ENCODE measurements around the gene MT1B. TPM values are rescaled to one million over a fixed set of nuclear protein-coding genes. Genes with fewer than 3 reads are reported as not detected.
A peak's percentile ranks its signal among the peaks of the same experiment; 100 is the strongest.

MT1B gene
- total and polyA plus RNA-seq, 2 of the 13 experiments (the other 11 are each of a cell fraction or from before 2014, with no cell fraction given) = 0.89 TPM; not detected in 1

GRCh38 chr16:56637814-56638750 lies 13.6 kb upstream of the MT1B start, which contains the start of gene MT1A (continued):
- TF ChIP-seq MNT (IDR thresholded peaks at IDR 0.05) (no peak), U2AF1 (optimal IDR thresholded peaks at IDR 0.05; ENCODE audit: low read depth, low read length) (no peak), ZNF761 (CRISPR knock-in tag; conservative IDR thresholded peaks at IDR 0.05) (0 out of 2 replicates have a peak, but pooled peaks have one; percentile 58), ATAD3A (CRISPR knock-in tag; IDR thresholded peaks at IDR 0.05) (no peak), ZNF343 (CRISPR knock-in tag; IDR thresholded peaks at IDR 0.05) (0 out of 2 replicates have a peak, but pooled peaks have one; percentile 24), KDM2A (CRISPR knock-in tag; IDR thresholded peaks at IDR 0.05; ENCODE audit: borderline replicate concordance, low read depth) (peak; percentile 58; the same call in 1 of the 2 replicates), RBAK (CRISPR knock-in tag; IDR thresholded peaks at IDR 0.05) (no peak), ZFX (CRISPR knock-in tag; IDR thresholded peaks at IDR 0.05; ENCODE audit: low read depth) (peak; percentile 46), SYNCRIP (IDR thresholded peaks at IDR 0.05; ENCODE audit: insufficient read depth, low read depth, low read length) (no peak), HMG20A (CRISPR knock-in tag; IDR thresholded peaks at IDR 0.05; ENCODE audit: borderline replicate concordance) (no peak), HNRNPLL (IDR thresholded peaks at IDR 0.05; ENCODE audit: low read depth, low read length, poor library complexity, severe bottlenecking) (peak; percentile 84), ZBTB38 (CRISPR knock-in tag; IDR thresholded peaks at IDR 0.05) (peak; percentile 87), KDM6A (CRISPR knock-in tag; IDR thresholded peaks at IDR 0.05; ENCODE audit: low read depth) (no peak), RORA (CRISPR knock-in tag; IDR thresholded peaks at IDR 0.05) (no peak), JARID2 (CRISPR knock-in tag; IDR thresholded peaks at IDR 0.05; ENCODE audit: insufficient replicate concordance) (no peak), ZNF704 (CRISPR knock-in tag; IDR thresholded peaks at IDR 0.05; ENCODE audit: borderline replicate concordance) (peak; percentile 49; the same call in 1 of the 2 replicates), ERF (CRISPR knock-in tag; IDR thresholded peaks at IDR 0.05) (peak; percentile 50; the same call in 1 of the 2 replicates), ZNF670 (CRISPR knock-in tag; IDR thresholded peaks at IDR 0.05; ENCODE audit: borderline replicate concordance) (no peak)
- TF ChIP-seq, protein P1, sequence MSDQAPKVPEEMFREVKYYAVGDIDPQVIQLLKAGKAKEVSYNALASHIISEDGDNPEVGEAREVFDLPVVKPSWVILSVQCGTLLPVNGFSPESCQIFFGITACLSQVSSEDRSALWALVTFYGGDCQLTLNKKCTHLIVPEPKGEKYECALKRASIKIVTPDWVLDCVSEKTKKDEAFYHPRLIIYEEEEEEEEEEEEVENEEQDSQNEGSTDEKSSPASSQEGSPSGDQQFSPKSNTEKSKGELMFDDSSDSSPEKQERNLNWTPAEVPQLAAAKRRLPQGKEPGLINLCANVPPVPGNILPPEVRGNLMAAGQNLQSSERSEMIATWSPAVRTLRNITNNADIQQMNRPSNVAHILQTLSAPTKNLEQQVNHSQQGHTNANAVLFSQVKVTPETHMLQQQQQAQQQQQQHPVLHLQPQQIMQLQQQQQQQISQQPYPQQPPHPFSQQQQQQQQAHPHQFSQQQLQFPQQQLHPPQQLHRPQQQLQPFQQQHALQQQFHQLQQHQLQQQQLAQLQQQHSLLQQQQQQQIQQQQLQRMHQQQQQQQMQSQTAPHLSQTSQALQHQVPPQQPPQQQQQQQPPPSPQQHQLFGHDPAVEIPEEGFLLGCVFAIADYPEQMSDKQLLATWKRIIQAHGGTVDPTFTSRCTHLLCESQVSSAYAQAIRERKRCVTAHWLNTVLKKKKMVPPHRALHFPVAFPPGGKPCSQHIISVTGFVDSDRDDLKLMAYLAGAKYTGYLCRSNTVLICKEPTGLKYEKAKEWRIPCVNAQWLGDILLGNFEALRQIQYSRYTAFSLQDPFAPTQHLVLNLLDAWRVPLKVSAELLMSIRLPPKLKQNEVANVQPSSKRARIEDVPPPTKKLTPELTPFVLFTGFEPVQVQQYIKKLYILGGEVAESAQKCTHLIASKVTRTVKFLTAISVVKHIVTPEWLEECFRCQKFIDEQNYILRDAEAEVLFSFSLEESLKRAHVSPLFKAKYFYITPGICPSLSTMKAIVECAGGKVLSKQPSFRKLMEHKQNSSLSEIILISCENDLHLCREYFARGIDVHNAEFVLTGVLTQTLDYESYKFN (CRISPR knock-in tag; conservative IDR thresholded peaks at IDR 0.05) = peak; percentile 37; the same call in 1 of the 2 replicates
- TF ChIP-seq, protein P2, sequence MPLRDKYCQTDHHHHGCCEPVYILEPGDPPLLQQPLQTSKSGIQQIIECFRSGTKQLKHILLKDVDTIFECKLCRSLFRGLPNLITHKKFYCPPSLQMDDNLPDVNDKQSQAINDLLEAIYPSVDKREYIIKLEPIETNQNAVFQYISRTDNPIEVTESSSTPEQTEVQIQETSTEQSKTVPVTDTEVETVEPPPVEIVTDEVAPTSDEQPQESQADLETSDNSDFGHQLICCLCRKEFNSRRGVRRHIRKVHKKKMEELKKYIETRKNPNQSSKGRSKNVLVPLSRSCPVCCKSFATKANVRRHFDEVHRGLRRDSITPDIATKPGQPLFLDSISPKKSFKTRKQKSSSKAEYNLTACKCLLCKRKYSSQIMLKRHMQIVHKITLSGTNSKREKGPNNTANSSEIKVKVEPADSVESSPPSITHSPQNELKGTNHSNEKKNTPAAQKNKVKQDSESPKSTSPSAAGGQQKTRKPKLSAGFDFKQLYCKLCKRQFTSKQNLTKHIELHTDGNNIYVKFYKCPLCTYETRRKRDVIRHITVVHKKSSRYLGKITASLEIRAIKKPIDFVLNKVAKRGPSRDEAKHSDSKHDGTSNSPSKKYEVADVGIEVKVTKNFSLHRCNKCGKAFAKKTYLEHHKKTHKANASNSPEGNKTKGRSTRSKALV (CRISPR knock-in tag; IDR thresholded peaks at IDR 0.05) = peak; percentile 98
